Fibroblast of lung (primary cell): ENCODE measurements around the gene HPCAL1. TPM values are rescaled to one million over a fixed set of nuclear protein-coding genes. Genes with fewer than 3 reads are reported as not detected.

Experiments
- DNase-seq, 2 donors: peaks; one replicate each; pipeline versions ENCODE4 v3.0.0 to v3.0.0-alpha.2; 2010; ENCODE audit warnings: low read depth in 2 of 2
- H2AFZ ChIP-seq: 2 replicates; pipeline ENCODE4 v1.5.1; 2012; ENCODE audit warnings: low read length, control low read depth, inconsistent platforms
- H3K27ac ChIP-seq: 2 replicates; pipeline ENCODE4 v1.5.1; 2011; ENCODE audit warnings: low read length, control low read depth; ENCODE audit not compliant: insufficient read depth
- H3K27me3 ChIP-seq: 2 replicates; pipeline ENCODE4 v1.5.1; 2011; ENCODE audit warnings: mild to moderate bottlenecking, low read length; ENCODE audit not compliant: control insufficient read depth, insufficient read depth
- H3K36me3 ChIP-seq: 2 replicates; pipeline ENCODE4 v1.5.1; 2011; ENCODE audit warnings: low read length; ENCODE audit not compliant: control insufficient read depth, insufficient read depth
- H3K4me1 ChIP-seq: 2 replicates; pipeline ENCODE4 v1.5.1; 2011; ENCODE audit warnings: low read length; ENCODE audit not compliant: control insufficient read depth, insufficient read depth; ENCODE audit errors: extremely low read depth
- H3K4me2 ChIP-seq: 2 replicates; pipeline ENCODE4 v1.5.1; 2011; ENCODE audit warnings: low read length, control low read depth; ENCODE audit not compliant: insufficient read depth; ENCODE audit errors: extremely low read depth
- H3K4me3 ChIP-seq, 4 experiments: fragments of 200-600 bp in 1 of 4; sonication (generic) in 1 of 4; replicated peaks in 1 of 4; 2 replicates each; pipeline ENCODE4 v1.5.1; 2011 to 2016; ENCODE audit warnings: low read length in 4 of 4, low read depth in 3 of 4, mild to moderate bottlenecking in 3 of 4, control low read depth in 2 of 4, inconsistent platforms in 1 of 4, mixed read lengths in 1 of 4; ENCODE audit not compliant: insufficient read depth in 1 of 4; ENCODE audit errors: control extremely low read depth in 1 of 4
- H3K79me2 ChIP-seq: 2 replicates; pipeline ENCODE4 v1.5.1; 2012; ENCODE audit warnings: mild to moderate bottlenecking, low read length, inconsistent platforms; ENCODE audit not compliant: control insufficient read depth, insufficient read depth
- H3K9ac ChIP-seq: 2 replicates; pipeline ENCODE4 v1.5.1; 2011; ENCODE audit warnings: mild to moderate bottlenecking, low read length, control low read depth; ENCODE audit not compliant: insufficient read depth
- H3K9me3 ChIP-seq: 2 replicates; pipeline ENCODE4 v1.5.1; 2012; ENCODE audit warnings: low read depth, low read length; ENCODE audit not compliant: control insufficient read depth, insufficient read depth
- H4K20me1 ChIP-seq: 2 replicates; pipeline ENCODE4 v1.5.1; 2011; ENCODE audit warnings: low read length; ENCODE audit not compliant: control insufficient read depth, insufficient read depth; ENCODE audit errors: extremely low read depth
- CTCF ChIP-seq, 2 donors: IDR thresholded peaks in 1 of 2; conservative IDR thresholded peaks in 1 of 2; 1 replicate in 1 of 2; 2 replicates in 1 of 2; pipeline ENCODE4 v1.5.1; 2011 to 2012; ENCODE audit warnings: low read length in 2 of 2, control low read depth in 1 of 2, inconsistent platforms in 1 of 2, low read depth in 1 of 2, mild to moderate bottlenecking in 1 of 2
- EZH2 ChIP-seq: IDR thresholded peaks from 2 replicates; pipeline ENCODE4 v1.5.1; 2012; ENCODE audit warnings: low read length, control low read depth, mild to moderate bottlenecking; ENCODE audit errors: missing control alignments
- polyA plus RNA-seq, 2 donors: library from polyadenylated mRNA; depleted of rRNA in 1 of 2; stranded (reverse) in 1 of 2; unstranded in 1 of 2; fragments of >200 nt; gene quantifications; 2 replicates each; pipeline ENCODE4 v1.2.1, GENCODE V29; 2011 to 2012; ENCODE audit warnings: missing spikeins in 1 of 2
- total RNA-seq: library from RNA; depleted of rRNA; stranded (reverse); fragments of >200 nt; gene quantifications from 2 replicates; pipeline ENCODE4 v1.2.1, GENCODE V29; 2014

The HPCAL1 gene
- total and polyA plus RNA-seq, 2 donors (not counting 1 experiment from before 2014, with no cell fraction given), result 11.4 to 34.5 TPM

DNA sequence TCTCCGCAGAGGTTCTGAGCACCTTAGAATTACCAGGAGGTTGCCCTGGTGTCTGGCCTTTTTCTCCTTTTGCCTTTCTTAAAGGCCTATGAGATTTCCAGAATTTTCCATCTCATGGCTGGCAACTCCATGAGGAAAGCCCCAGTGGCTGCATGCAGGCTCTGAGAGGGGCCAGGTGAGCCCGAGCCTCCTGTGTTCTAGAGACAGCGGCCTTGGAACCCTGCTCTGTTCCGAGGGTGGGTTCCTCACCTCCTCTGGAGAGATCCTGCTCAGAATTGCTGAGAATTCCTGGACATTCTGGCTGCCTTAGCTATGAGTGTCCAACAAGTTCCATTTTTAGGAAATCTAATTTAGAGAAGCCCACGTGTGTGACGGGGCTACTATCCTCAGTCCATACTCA lies 35.7 kb upstream of the HPCAL1 start:
- no peak for TF ChIP-seq CTCF (conservative IDR thresholded peaks at IDR 0.05 in 1 of 2, IDR thresholded peaks at IDR 0.05 in 1 of 2; ENCODE audit: low read depth in 1 of 2, low read length in 2 of 2)
- TF ChIP-seq EZH2, result no peak
- H3K27ac ChIP-seq, result no peak overlapping the region
- no peak overlapping the region for H3K9ac ChIP-seq
- peaks cover 6% of the 10 kb centered on the region for H3K27me3 ChIP-seq
- DNase-seq, result no peak
- H3K4me2 ChIP-seq, result no peak overlapping the region
- no peak overlapping the region for H2AFZ ChIP-seq
- no peaks in the 10 kb centered on the region for H3K79me2 ChIP-seq
- H4K20me1 ChIP-seq, result no peaks in the 10 kb centered on the region
- no peaks in the 10 kb centered on the region for H3K4me1 ChIP-seq
- no peaks in the 10 kb centered on the region for H3K9me3 ChIP-seq
- H3K36me3 ChIP-seq, result no peaks in the 10 kb centered on the region
- no peak overlapping the region for H3K4me3 ChIP-seq

DNA sequence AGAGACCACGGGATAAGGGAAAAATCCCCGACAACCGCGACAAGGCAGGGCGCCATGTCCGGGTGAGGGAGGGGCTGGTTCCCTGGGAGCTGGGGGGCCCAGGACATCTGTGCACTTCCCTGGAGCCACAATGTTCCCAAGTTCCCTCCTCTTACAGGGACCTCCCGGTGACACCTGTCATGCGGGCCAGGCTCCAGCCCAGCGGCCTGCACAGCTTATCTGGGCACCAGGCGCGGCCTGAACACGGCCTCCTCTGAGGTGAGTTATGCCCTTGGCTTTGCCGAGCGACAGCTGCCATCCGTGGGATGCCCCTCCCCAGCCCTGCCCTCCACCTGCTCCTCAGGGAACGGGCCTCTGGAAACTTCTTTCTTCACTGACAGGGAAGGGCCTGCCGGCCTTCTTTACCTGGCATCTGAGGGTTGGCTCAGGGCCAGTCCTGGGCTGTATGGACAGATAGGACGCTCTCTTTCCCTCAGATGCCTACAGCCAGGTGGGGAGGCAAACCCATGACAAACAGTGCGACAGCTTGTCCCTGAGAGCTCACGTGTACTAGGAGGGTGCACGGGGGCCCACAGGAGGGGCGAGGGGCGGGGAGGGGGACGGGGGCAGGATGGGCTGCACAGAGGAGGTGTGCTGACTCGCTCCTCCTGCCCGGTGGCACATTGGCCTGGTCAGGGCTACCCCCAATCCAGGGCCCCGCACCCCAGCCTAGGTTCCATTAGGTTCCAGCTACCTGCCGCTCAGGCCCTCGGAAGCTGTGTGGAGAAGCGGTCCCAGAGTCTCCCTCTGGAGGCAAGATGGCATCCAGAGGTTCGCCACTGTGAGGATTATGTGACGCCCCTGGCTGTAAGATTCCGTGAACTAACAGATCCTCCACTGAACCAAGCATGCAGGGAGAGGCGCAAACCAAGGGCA lies 34.9 kb upstream of the HPCAL1 start:
- Histone ChIP-seq H3K4me2 (no peak overlapping the region), H3K9ac (no peak overlapping the region), H3K79me2 (no peaks in the 10 kb centered on the region), H2AFZ (no peak overlapping the region), H3K9me3 (no peaks in the 10 kb centered on the region), H3K4me1 (no peaks in the 10 kb centered on the region), H3K4me3 (no peak overlapping the region), H3K27me3 (no peaks in the 10 kb centered on the region), H3K27ac (no peak overlapping the region), H3K36me3 (no peaks in the 10 kb centered on the region), H4K20me1 (no peaks in the 10 kb centered on the region)
- DNase-seq, result no peak
- TF ChIP-seq CTCF (conservative IDR thresholded peaks at IDR 0.05 in 1 of 2, IDR thresholded peaks at IDR 0.05 in 1 of 2; ENCODE audit: low read depth in 1 of 2, low read length in 2 of 2), result no peak
- TF ChIP-seq EZH2, result no peak

DNA sequence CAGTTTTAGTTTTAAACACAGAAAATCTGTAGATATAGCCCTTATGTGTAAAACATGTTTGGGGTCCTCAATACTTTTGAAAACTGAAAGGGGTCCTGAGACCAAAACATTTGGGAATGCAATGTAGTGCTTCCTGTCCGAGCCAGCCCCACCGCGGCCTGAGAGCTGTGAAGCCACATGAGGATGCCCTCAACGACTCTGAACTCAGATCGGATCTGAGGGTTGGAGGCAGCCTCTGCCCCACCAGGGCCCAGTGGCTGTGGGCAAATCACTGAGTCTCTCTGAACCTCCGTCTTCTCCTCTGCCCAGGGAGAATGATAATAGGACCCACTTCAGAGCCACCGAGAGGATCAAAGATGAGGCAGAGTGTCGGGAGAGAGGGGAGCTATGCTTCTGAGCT lies 33.4 kb upstream of the HPCAL1 start:
- no peak for DNase-seq
- Histone ChIP-seq H3K27me3 (no peaks in the 10 kb centered on the region), H3K79me2 (no peaks in the 10 kb centered on the region), H3K4me3 (no peak overlapping the region), H2AFZ (no peak overlapping the region), H3K27ac (no peak overlapping the region), H3K9ac (no peak overlapping the region), H4K20me1 (no peaks in the 10 kb centered on the region), H3K9me3 (no peaks in the 10 kb centered on the region), H3K4me2 (no peak overlapping the region), H3K4me1 (no peaks in the 10 kb centered on the region), H3K36me3 (no peaks in the 10 kb centered on the region)
- TF ChIP-seq CTCF (conservative IDR thresholded peaks at IDR 0.05 in 1 of 2, IDR thresholded peaks at IDR 0.05 in 1 of 2; ENCODE audit: low read depth in 1 of 2, low read length in 2 of 2) (no peak), EZH2 (no peak)
